ACC112 (cell line): ENCODE results near the gene PRDM5.

ENCODE experiments used
- H2AFZ ChIP-seq: fragments of 200-600 bp; sonication (generic); one replicate; pipeline ENCODE4 v1.6.0; 2017; ENCODE audit warnings: antibody characterized with exemption, low read length; ENCODE audit not compliant: unreplicated experiment
- H3K27ac ChIP-seq: fragments of 200-600 bp; sonication (generic); 2 replicates; pipeline ENCODE4 v1.5.1; 2014; ENCODE audit warnings: low read depth, mild to moderate bottlenecking, antibody characterized with exemption, low read length, moderate library complexity
- H3K27me3 ChIP-seq: fragments of 200-600 bp; sonication (generic); 2 replicates; pipeline ENCODE4 v1.6.1; 2014; ENCODE audit warnings: mild to moderate bottlenecking, antibody characterized with exemption, low read length, moderate library complexity, mixed read lengths; ENCODE audit not compliant: insufficient read depth
- H3K36me3 ChIP-seq: fragments of 200-600 bp; sonication (generic); 2 replicates; pipeline ENCODE4 v1.6.1; 2016; ENCODE audit warnings: mild to moderate bottlenecking, antibody characterized with exemption, low read length, moderate library complexity, mixed read lengths; ENCODE audit not compliant: insufficient read depth
- H3K4me1 ChIP-seq: fragments of 200-600 bp; sonication (generic); one replicate; pipeline ENCODE4 v1.6.1; 2016; ENCODE audit warnings: low read length, mixed read lengths; ENCODE audit not compliant: insufficient read depth, unreplicated experiment, control insufficient read depth
- H3K4me3 ChIP-seq: fragments of 200-600 bp; sonication (generic); 2 replicates; pipeline ENCODE4 v1.5.1; 2014; ENCODE audit warnings: mild to moderate bottlenecking, low read depth, low read length
- H3K79me2 ChIP-seq: fragments of 200-600 bp; sonication (generic); one replicate; pipeline ENCODE4 v1.6.0; 2016; ENCODE audit warnings: low read length; ENCODE audit not compliant: control insufficient read depth, unreplicated experiment, insufficient read depth

The PRDM5 gene

DNA sequence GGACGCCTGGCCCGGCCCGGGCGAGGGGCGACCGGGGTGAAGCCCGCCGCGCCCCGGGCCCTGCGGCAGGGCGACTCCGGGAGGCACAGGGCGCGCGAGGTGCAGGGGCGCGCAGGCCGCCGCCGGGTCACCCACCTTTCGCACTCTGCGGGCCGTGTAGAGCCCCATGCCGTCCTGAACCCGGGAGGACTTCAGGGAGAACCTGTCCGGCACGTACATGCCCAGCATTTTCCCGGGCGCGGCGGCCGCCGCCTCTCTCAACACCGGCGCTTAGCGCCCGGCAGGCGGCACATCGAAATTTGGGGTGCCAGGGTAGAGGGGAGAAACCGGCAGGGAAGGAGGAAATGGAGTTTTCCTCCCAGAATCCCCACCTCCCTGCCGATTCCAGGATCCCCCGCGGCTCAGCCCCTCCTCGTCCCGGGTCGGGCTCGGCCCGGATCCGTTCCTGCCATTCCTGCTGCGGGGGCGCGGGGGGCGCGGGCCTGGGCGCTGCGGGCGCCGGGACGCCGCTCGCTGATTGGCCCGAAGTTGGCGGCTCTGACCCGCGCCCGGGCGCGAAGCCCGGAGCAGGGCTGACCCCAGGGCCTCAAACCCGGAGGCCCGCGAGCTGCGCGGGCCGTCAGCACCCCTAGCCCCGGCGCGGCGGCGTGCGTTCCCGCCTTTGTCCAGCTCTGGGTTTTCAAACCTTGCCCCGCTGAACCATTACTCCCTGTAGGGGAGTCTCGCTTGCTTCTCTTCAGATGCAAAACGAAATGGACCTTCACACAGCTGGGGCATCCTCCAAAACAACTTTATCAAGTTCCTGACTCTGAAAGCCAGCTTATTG, at the start of gene PRDM5:
TSS of gene PRDM5 (minus strand) at position 346 of the 826 bp plus-strand sequence. CDS start at position 228, 118 bp downstream.
- peak within 1 kb of the TSS; percentile 62 for H3K27ac ChIP-seq
- peaks cover 33% of the 10 kb centered on the region for H3K79me2 ChIP-seq
- no peaks in the 10 kb centered on the region for H3K27me3 ChIP-seq
- H3K4me1 ChIP-seq, result peaks cover 11% of the 10 kb centered on the region
- H2AFZ ChIP-seq, result peak within 1 kb of the TSS; percentile 74
- H3K4me3 ChIP-seq, result peak within 1 kb of the TSS; percentile 88
- no peaks in the 10 kb centered on the region for H3K36me3 ChIP-seq

GRCh38 chr4:120971884-120972283, 49.4 kb upstream of the PRDM5 start:
- Histone ChIP-seq H3K4me1 (no peaks in the 10 kb centered on the region), H3K4me3 (no peak overlapping the region), H3K27ac (no peak overlapping the region), H3K36me3 (no peaks in the 10 kb centered on the region), H3K27me3 (no peaks in the 10 kb centered on the region), H2AFZ (no peak overlapping the region), H3K79me2 (no peaks in the 10 kb centered on the region)

GRCh38 chr4:120965938-120966337, 43.4 kb upstream of the PRDM5 start:
- H3K27ac ChIP-seq, result no peak overlapping the region
- H3K79me2 ChIP-seq, result no peaks in the 10 kb centered on the region

DNA sequence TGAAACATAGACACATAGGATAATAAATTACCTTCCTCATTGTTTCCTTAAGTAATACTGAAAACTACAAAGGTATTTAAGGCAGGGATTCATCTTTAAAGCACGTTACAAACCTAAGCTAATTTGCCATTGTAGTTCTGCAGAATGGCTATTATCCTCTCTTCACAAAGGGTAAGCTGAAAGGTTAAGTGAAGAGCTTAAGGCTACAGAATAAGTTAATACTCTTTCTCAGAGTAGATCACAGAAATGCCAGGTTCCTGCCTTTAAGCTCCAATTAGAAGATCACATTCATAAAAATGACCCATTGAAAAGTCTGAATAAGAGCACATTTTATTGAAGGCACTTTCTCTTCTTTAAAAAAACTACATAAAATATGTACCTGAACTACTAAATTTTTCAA, 42.1 kb upstream of the PRDM5 start:
- H3K4me3 ChIP-seq, result no peak overlapping the region
- H2AFZ ChIP-seq, result no peak overlapping the region
- H3K27ac ChIP-seq, result no peak overlapping the region
- no peaks in the 10 kb centered on the region for H3K79me2 ChIP-seq
- no peaks in the 10 kb centered on the region for H3K4me1 ChIP-seq
- no peaks in the 10 kb centered on the region for H3K27me3 ChIP-seq
- H3K36me3 ChIP-seq, result no peaks in the 10 kb centered on the region

More at GRCh38 chr4:120965938-120966337, 43.4 kb upstream of the PRDM5 start:
- no peaks in the 10 kb centered on the region for H3K4me1 ChIP-seq
- no peak overlapping the region for H3K4me3 ChIP-seq
- H3K36me3 ChIP-seq, result no peaks in the 10 kb centered on the region
- no peak overlapping the region for H2AFZ ChIP-seq
- H3K27me3 ChIP-seq, result no peaks in the 10 kb centered on the region

- Histone ChIP-seq H3K36me3 (no peaks in the 10 kb centered on the region), H2AFZ (no peak overlapping the region), H3K79me2 (no peaks in the 10 kb centered on the region), H3K4me1 (no peaks in the 10 kb centered on the region), H3K27ac (no peak overlapping the region), H3K4me3 (no peak overlapping the region), H3K27me3 (no peaks in the 10 kb centered on the region)
These were observed 40.9 kb upstream of the PRDM5 start for GRCh38 chr4:120963449-120963848.

DNA sequence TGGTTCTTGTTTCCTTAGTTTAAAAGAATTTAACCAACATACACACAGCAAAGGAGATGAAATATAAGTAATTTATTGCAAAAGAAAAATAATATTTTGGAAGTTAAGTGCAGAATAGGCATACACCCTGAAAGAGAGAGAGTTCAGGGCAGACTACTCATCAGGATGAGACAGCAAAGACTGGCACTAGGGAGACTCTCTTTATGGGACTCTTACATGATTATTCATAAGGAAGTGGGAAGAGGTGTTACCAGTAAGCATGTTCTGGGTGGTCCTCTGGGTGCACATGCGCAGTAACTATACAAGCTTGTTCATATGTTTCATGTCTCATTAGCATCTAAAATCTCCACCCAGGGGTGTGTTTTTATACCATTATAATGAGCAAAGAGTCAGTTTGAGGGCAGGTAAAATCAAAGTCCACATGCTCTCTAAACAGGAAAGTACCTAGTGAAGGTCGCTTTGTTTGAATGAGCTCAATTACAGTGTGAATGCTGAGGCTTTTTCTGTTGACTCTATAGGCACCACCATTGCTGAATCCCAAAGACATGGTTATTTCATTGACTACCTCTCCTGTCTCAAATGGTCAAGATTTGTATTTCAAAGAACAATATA, 38.2 kb upstream of the PRDM5 start:
- no peaks in the 10 kb centered on the region for H3K4me1 ChIP-seq
- H2AFZ ChIP-seq, result no peak overlapping the region
- no peaks in the 10 kb centered on the region for H3K36me3 ChIP-seq
- no peak overlapping the region for H3K27ac ChIP-seq
- no peaks in the 10 kb centered on the region for H3K79me2 ChIP-seq
- no peak overlapping the region for H3K4me3 ChIP-seq
- H3K27me3 ChIP-seq, result no peaks in the 10 kb centered on the region

- Histone ChIP-seq H3K4me1 (no peaks in the 10 kb centered on the region), H3K27me3 (no peaks in the 10 kb centered on the region), H3K79me2 (no peaks in the 10 kb centered on the region), H3K36me3 (no peaks in the 10 kb centered on the region), H3K27ac (no peak overlapping the region), H3K4me3 (no peak overlapping the region), H2AFZ (no peak overlapping the region)
These were observed 25.9 kb upstream of the PRDM5 start for GRCh38 chr4:120948382-120948781.

GRCh38 chr4:120942776-120943175, 20.2 kb upstream of the PRDM5 start:
- no peaks in the 10 kb centered on the region for H3K36me3 ChIP-seq
- H3K79me2 ChIP-seq, result no peaks in the 10 kb centered on the region
- H3K27ac ChIP-seq, result no peak overlapping the region
- H2AFZ ChIP-seq, result no peak overlapping the region
- no peaks in the 10 kb centered on the region for H3K27me3 ChIP-seq
- no peaks in the 10 kb centered on the region for H3K4me1 ChIP-seq
- no peak overlapping the region for H3K4me3 ChIP-seq

- Histone ChIP-seq H2AFZ (no peak overlapping the region), H3K27me3 (no peaks in the 10 kb centered on the region), H3K79me2 (no peaks in the 10 kb centered on the region), H3K36me3 (no peaks in the 10 kb centered on the region; the same call in 1 of the 2 replicates), H3K4me3 (no peak overlapping the region), H3K4me1 (no peaks in the 10 kb centered on the region), H3K27ac (no peak overlapping the region)
These were observed 18.0 kb upstream of the PRDM5 start for GRCh38 chr4:120940547-120940946.

GRCh38 chr4:120939693-120940092, 17.2 kb upstream of the PRDM5 start:
- Histone ChIP-seq H3K27me3 (no peaks in the 10 kb centered on the region), H3K4me1 (no peaks in the 10 kb centered on the region), H3K36me3 (no peaks in the 10 kb centered on the region; the same call in 1 of the 2 replicates), H3K79me2 (no peaks in the 10 kb centered on the region), H2AFZ (no peak overlapping the region), H3K4me3 (no peak overlapping the region), H3K27ac (no peak overlapping the region)

DNA sequence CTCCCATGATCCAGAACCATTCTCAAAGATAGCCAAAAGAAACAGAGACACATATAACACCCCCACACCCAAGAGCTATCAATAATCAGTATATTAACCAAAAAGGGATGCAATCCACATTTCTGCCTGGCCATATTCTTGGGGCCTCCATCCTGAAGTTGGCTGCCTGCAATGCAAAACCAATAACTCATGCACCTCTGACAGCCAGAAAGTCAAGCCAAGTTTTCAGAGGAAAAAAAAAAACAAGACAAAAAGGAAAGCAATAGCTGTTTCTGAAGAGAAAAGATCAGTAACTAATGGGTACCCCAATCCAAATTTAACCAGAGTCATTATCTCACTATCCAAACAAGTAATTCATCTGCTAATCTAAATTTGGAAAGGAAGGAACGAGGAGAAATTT, 7.3 kb upstream of the PRDM5 start:
- Histone ChIP-seq H3K79me2 (no peaks in the 10 kb centered on the region), H2AFZ (no peak overlapping the region), H3K4me1 (no peaks in the 10 kb centered on the region), H3K4me3 (no peak overlapping the region), H3K36me3 (no peaks in the 10 kb centered on the region), H3K27ac (no peak overlapping the region), H3K27me3 (no peaks in the 10 kb centered on the region)
